ENCODE results near the gene C1QTNF12. TPM values are rescaled to one million over a fixed set of nuclear protein-coding genes. Genes with fewer than 3 reads are reported as not detected.
A peak's percentile ranks its signal among the peaks of the same experiment; 100 is the strongest.

The C1QTNF12 gene
- polyA plus RNA-seq, 3 donors, result 1.1 TPM; not detected in 2

DNA sequence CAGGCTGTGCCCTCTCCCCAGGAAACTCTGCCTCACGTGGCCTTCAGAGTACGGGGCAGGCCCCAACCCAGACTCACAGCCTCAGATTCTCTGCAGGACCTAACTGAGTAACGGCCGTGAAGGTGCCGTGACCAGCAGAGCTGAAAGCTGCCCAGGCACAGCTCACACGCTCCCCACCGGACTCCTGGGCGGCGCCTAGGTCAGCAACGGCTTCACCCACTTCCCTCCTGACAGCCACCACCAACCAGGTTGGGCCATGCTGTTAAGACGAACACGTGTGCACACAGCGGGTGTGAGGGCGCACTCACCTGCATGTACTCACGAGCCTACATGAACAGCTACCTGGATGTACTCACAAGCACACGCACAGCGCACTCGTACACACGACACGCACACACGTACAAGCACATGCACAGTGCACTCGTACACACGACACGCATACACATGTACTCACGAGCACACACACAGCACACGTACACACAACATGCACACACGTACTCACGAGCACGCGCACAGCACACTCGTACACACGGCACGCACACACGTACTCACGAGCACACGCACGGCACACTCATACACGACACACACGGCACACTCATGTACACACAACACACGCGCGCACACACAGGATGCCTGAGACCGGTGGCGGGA is 23.8 kb downstream of the C1QTNF12 start:
- Mint-ChIP-seq H3K27ac (peak overlapping the region in 3 of 7 donors; percentile 1 to 57 (median 32)), H3K27me3 (ENCODE audit: low read depth in 3 of 3) (no peaks in the 10 kb centered on the region), H3K4me3 (peak overlapping the region in 1 of 2 donors; percentile 18), H3K36me3 (peaks cover 67 to 87% of the 10 kb centered on the region in 2 donors), H3K4me1 (no peaks in the 10 kb centered on the region), H3K9me3 (peaks cover 0 to 2% (median 0%) of the 10 kb centered on the region in 7 donors)
- Histone ChIP-seq H2AFZ (ENCODE audit: insufficient read depth, low read depth, low read length, poor library complexity, severe bottlenecking) (no peak overlapping the region), H3K4me1 (ENCODE audit: control insufficient read depth in 1 of 2, insufficient read depth in 2 of 2, low read length in 2 of 2) (no peaks in the 10 kb centered on the region), H3K79me2 (ENCODE audit: insufficient read depth, low read length) (peaks cover 35% of the 10 kb centered on the region), H3K4me2 (replicated peaks; ENCODE audit: extremely low read depth, low read length, poor library complexity, severe bottlenecking) (no peak overlapping the region), H4K20me1 (ENCODE audit: insufficient read depth, low read length) (peaks cover 86% of the 10 kb centered on the region), H3K9me3 (replicated peaks in 1 of 2; ENCODE audit: control insufficient read depth in 1 of 2, insufficient read depth in 1 of 2, low read length in 2 of 2) (no peaks in the 10 kb centered on the region), H3K4me3 (replicated peaks in 1 of 3; ENCODE audit: low read depth in 2 of 3, low read length in 3 of 3) (no peak overlapping the region), H3K27ac (ENCODE audit: low read depth in 1 of 2, low read length in 2 of 2) (no peak overlapping the region), H3K27me3 (ENCODE audit: control insufficient read depth in 2 of 2, insufficient read depth in 2 of 2, low read length in 2 of 2) (no peaks in the 10 kb centered on the region), H3K9ac (ENCODE audit: insufficient read depth, low read length, poor library complexity, severe bottlenecking) (no peak overlapping the region), H3K36me3 (replicated peaks in 1 of 2; ENCODE audit: control insufficient read depth in 1 of 2, insufficient read depth in 2 of 2, low read length in 2 of 2) (peaks cover 88 to 99% of the 10 kb centered on the region in 2 donors)
- DNase-seq, result no peak
- WGBS (ENCODE audit: insufficient coverage), result 95% methylated on average over 43 of the region's 44 CpGs
- intact Hi-C loops (cut with micrococcal nuclease), result no loop called here
- TF ChIP-seq, protein P1, sequence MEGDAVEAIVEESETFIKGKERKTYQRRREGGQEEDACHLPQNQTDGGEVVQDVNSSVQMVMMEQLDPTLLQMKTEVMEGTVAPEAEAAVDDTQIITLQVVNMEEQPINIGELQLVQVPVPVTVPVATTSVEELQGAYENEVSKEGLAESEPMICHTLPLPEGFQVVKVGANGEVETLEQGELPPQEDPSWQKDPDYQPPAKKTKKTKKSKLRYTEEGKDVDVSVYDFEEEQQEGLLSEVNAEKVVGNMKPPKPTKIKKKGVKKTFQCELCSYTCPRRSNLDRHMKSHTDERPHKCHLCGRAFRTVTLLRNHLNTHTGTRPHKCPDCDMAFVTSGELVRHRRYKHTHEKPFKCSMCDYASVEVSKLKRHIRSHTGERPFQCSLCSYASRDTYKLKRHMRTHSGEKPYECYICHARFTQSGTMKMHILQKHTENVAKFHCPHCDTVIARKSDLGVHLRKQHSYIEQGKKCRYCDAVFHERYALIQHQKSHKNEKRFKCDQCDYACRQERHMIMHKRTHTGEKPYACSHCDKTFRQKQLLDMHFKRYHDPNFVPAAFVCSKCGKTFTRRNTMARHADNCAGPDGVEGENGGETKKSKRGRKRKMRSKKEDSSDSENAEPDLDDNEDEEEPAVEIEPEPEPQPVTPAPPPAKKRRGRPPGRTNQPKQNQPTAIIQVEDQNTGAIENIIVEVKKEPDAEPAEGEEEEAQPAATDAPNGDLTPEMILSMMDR (IDR thresholded peaks at IDR 0.05), result no peak

DNA sequence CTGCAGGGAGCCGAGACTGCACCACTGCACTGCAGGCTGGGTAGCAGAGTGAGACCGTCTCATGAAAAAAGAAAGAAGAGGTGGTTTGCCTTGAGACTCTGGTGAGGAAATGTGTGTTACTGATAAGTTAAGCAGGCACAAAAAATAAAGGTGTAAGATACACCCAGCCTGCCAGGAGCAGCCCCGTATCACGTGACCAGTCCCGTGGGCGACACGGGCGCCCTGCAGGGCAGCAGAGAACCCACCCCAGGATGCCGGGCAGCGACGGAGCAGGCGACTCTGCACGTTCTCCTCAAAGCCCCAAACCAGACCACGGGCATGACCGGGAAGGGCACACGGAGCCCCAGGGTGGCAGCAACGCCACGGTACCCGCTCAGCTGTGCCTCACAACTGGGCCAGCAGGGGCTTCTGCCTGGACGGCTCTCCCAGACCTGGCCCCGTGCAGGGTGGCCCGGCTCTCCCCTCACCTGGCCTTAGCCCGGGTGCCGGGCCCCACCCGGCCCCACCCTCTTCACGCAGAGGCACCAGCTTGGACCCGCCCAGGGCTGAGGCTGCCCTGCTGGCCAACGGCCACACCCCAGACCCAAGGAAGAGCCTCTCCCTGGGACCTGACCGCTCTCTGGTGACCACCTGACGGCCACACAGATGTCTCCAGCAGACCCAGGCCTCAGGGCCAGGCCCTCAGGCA is 24.5 kb downstream of the C1QTNF12 start:
- Histone ChIP-seq H3K4me1 (ENCODE audit: control insufficient read depth in 1 of 2, insufficient read depth in 2 of 2, low read length in 2 of 2) (no peaks in the 10 kb centered on the region), H3K27me3 (ENCODE audit: control insufficient read depth in 2 of 2, insufficient read depth in 2 of 2, low read length in 2 of 2) (no peaks in the 10 kb centered on the region), H3K9ac (ENCODE audit: insufficient read depth, low read length, poor library complexity, severe bottlenecking) (no peak overlapping the region), H3K36me3 (replicated peaks in 1 of 2; ENCODE audit: control insufficient read depth in 1 of 2, insufficient read depth in 2 of 2, low read length in 2 of 2) (peaks cover 88 to 98% of the 10 kb centered on the region in 2 donors), H3K27ac (ENCODE audit: low read depth in 1 of 2, low read length in 2 of 2) (no peak overlapping the region), H3K4me3 (replicated peaks in 1 of 3; ENCODE audit: low read depth in 2 of 3, low read length in 3 of 3) (no peak overlapping the region), H3K9me3 (replicated peaks in 1 of 2; ENCODE audit: control insufficient read depth in 1 of 2, insufficient read depth in 1 of 2, low read length in 2 of 2) (no peaks in the 10 kb centered on the region), H4K20me1 (ENCODE audit: insufficient read depth, low read length) (peaks cover 81% of the 10 kb centered on the region), H3K4me2 (replicated peaks; ENCODE audit: extremely low read depth, low read length, poor library complexity, severe bottlenecking) (no peak overlapping the region), H3K79me2 (ENCODE audit: insufficient read depth, low read length) (peaks cover 29% of the 10 kb centered on the region), H2AFZ (ENCODE audit: insufficient read depth, low read depth, low read length, poor library complexity, severe bottlenecking) (no peak overlapping the region)
- TF ChIP-seq, protein P1 (IDR thresholded peaks at IDR 0.05), result no peak
- Mint-ChIP-seq H3K36me3 (peaks cover 69 to 88% of the 10 kb centered on the region in 2 donors), H3K27me3 (ENCODE audit: low read depth in 3 of 3) (no peaks in the 10 kb centered on the region), H3K4me1 (no peaks in the 10 kb centered on the region), H3K27ac (peak overlapping the region in 2 of 7 donors; percentile 18 to 32), H3K4me3 (no peak overlapping the region), H3K9me3 (peaks cover 0 to 2% (median 0%) of the 10 kb centered on the region in 7 donors)
- no peak for DNase-seq
- intact Hi-C loops (cut with micrococcal nuclease), result no loop called here
- 89% methylated on average over 24 of the region's 30 CpGs for WGBS (ENCODE audit: insufficient coverage)
